Lung (tissue), 12 donors: ENCODE measurements around the gene UNC119. TPM values are rescaled to one million over a fixed set of nuclear protein-coding genes. Genes with fewer than 3 reads are reported as not detected.

ENCODE experiments used
- ATAC-seq: fragments of 200-7000 bp; cut with Tn5 transposase; one replicate; pipeline ENCODE4 v1.9.1; 2020; ENCODE audit warnings: moderate number of reproducible peaks; ENCODE audit not compliant: insufficient read depth, low FRiP score
- DNase-seq, 3 donors: peaks; one replicate each; pipeline ENCODE4 v3.0.0-alpha.2; 2013 to 2017
- H3K27ac ChIP-seq, 2 donors: one replicate each; pipeline ENCODE4 v1.5.1; 2013; ENCODE audit warnings: mild to moderate bottlenecking in 2 of 2, moderate library complexity in 2 of 2, control low read depth in 1 of 2, inconsistent platforms in 1 of 2, low read depth in 1 of 2, low read length in 1 of 2
- H3K27me3 ChIP-seq, 3 donors: one replicate each; pipeline ENCODE4 v1.5.1; 2013; ENCODE audit warnings: low read length in 2 of 3; ENCODE audit not compliant: control insufficient read depth in 3 of 3, insufficient read depth in 3 of 3
- H3K36me3 ChIP-seq, 4 donors: one replicate each; pipeline ENCODE4 v1.5.1; 2013; ENCODE audit warnings: low read length in 4 of 4, mild to moderate bottlenecking in 1 of 4, moderate library complexity in 1 of 4; ENCODE audit not compliant: control insufficient read depth in 4 of 4, insufficient read depth in 4 of 4
- H3K4me1 ChIP-seq, 5 donors: one replicate each; pipeline ENCODE4 v1.5.1; 2013; ENCODE audit warnings: low read length in 5 of 5, mild to moderate bottlenecking in 2 of 5, moderate library complexity in 1 of 5; ENCODE audit not compliant: control insufficient read depth in 5 of 5, insufficient read depth in 5 of 5
- H3K4me3 ChIP-seq: one replicate; pipeline ENCODE4 v1.5.1; 2013; ENCODE audit warnings: mild to moderate bottlenecking, control low read depth, moderate library complexity
- H3K9ac ChIP-seq, 2 donors: one replicate each; pipeline ENCODE4 v1.5.1; 2013; ENCODE audit warnings: low read length in 2 of 2, control low read depth in 1 of 2; ENCODE audit not compliant: insufficient read depth in 1 of 2
- H3K9me3 ChIP-seq, 4 donors: one replicate each; pipeline ENCODE4 v1.5.1; 2013; ENCODE audit warnings: low read length in 3 of 4, mild to moderate bottlenecking in 1 of 4, moderate library complexity in 1 of 4; ENCODE audit not compliant: control insufficient read depth in 4 of 4, insufficient read depth in 3 of 4
- CTCF ChIP-seq: IDR thresholded peaks from 2 replicates; pipeline ENCODE4 v1.5.1; 2012; ENCODE audit warnings: mild to moderate bottlenecking; ENCODE audit errors: control extremely low read depth, extremely low read depth
- WGBS, 2 donors: extraction: QIAGEN DNeasy Blood & Tissue Kit; methylation state at CpG; one replicate each; pipeline ENCODE4 v1.1.7; 2013; 5-methylcytosine and 5-hydroxymethylcytosine counted together
- polyA plus RNA-seq, 2 donors: library from polyadenylated mRNA; stranded (reverse); fragments of 200-250 nt; gene quantifications; one replicate each; pipeline ENCODE4 v1.2.1, GENCODE V29; 2013
- total RNA-seq, 2 donors: library from RNA; depleted of rRNA in 1 of 2; stranded (reverse); fragments of >200 nt in 1 of 2; gene quantifications; one replicate each; pipeline ENCODE4 v1.2.1, GENCODE V29; 2014 to 2021
- donor health status: control.
- donor health status: control.
- donor health status: Bipolar disorder and iron deficiency.
- donor health status: healthy.
- donor health status: DM: yes; HTN: yes; CAD: no.

The UNC119 gene
- total and polyA plus RNA-seq, 4 donors: 19.0 to 40.0 (median 31.7) TPM

GRCh38 chr17:28527859-28528258 lies 24.6 kb downstream of the UNC119 start:
- no peaks in the 10 kb centered on the region for H3K36me3 ChIP-seq
- no peak for TF ChIP-seq CTCF
- H3K27ac ChIP-seq: no peak overlapping the region
- no peak for DNase-seq
- H3K4me1 ChIP-seq: peaks cover 0 to 19% (median 0%) of the 10 kb centered on the region in 5 donors
- H3K4me3 ChIP-seq: no peak overlapping the region
- no peaks in the 10 kb centered on the region for H3K9me3 ChIP-seq
- ATAC-seq: no peak
- no peaks in the 10 kb centered on the region for H3K27me3 ChIP-seq
- WGBS, 2 donors: 69 to 85% methylated on average over 2 of the region's 2 CpGs
- no peak overlapping the region for H3K9ac ChIP-seq

GRCh38 chr17:28527181-28527681 lies 25.2 kb downstream of the UNC119 start:
- no peak for ATAC-seq
- H3K9me3 ChIP-seq: no peaks in the 10 kb centered on the region
- no peak for DNase-seq
- H3K36me3 ChIP-seq: no peaks in the 10 kb centered on the region
- no peak for TF ChIP-seq CTCF
- no peak overlapping the region for H3K4me3 ChIP-seq
- no peaks in the 10 kb centered on the region for H3K27me3 ChIP-seq
- no peak overlapping the region for H3K9ac ChIP-seq
- 90 to 93% methylated on average over 2 of the region's 2 CpGs for WGBS, 2 donors
- H3K27ac ChIP-seq: peak overlapping the region in 1 of 2 donors; percentile 12
- peaks cover 0 to 19% (median 0%) of the 10 kb centered on the region in 5 donors for H3K4me1 ChIP-seq

- H3K36me3 ChIP-seq: no peaks in the 10 kb centered on the region
- TF ChIP-seq CTCF: no peak
- no peaks in the 10 kb centered on the region for H3K9me3 ChIP-seq
- WGBS, 2 donors: 81 to 83% methylated on average over 8 of the region's 8 CpGs
- peak overlapping the region in 1 of 2 donors; percentile 3 for H3K27ac ChIP-seq
- H3K27me3 ChIP-seq: no peaks in the 10 kb centered on the region
- ATAC-seq: no peak
- H3K4me1 ChIP-seq: peaks cover 0 to 19% (median 0%) of the 10 kb centered on the region in 5 donors
- no peak overlapping the region for H3K4me3 ChIP-seq
- H3K9ac ChIP-seq: no peak overlapping the region
- no peak for DNase-seq
Observed at GRCh38 chr17:28526381-28526780, 26.0 kb downstream of the UNC119 start.
